Stimulated activated naive CD8-positive, alpha-beta T cell treated with anti-CD3 and anti-CD28 coated beads, Interleukin-15, Interleukin-2, amounts not matched to agents 100 ng/mL and 50 ng/mL, for 24 hours (primary cell): ENCODE data around the gene WDR73.
"Not testable (repeated sequence)": the region's sequence is repeated elsewhere in the genome, so short reads cannot be mapped to it uniquely, and the experiment has no call there.

Experiments used
- H3K27ac Mint-ChIP-seq: one replicate; pipeline ENCODE4 v1.8.0; 2021; ENCODE audit warnings: mild to moderate bottlenecking, mixed read lengths
- H3K27me3 Mint-ChIP-seq: one replicate; pipeline ENCODE4 v1.8.0; 2021; ENCODE audit warnings: mixed read lengths
- H3K36me3 Mint-ChIP-seq: one replicate; pipeline ENCODE4 v1.8.0; 2021; ENCODE audit warnings: low read depth, mixed read lengths
- H3K4me1 Mint-ChIP-seq: one replicate; pipeline ENCODE4 v1.8.0; 2021; ENCODE audit warnings: low read depth, mixed read lengths
- H3K4me3 Mint-ChIP-seq: one replicate; pipeline ENCODE4 v1.8.0; 2021; ENCODE audit warnings: mild to moderate bottlenecking, mixed read lengths
- H3K9me3 Mint-ChIP-seq: one replicate; pipeline ENCODE4 v1.8.0; 2021; ENCODE audit warnings: mixed read lengths

WDR73 gene

DNA sequence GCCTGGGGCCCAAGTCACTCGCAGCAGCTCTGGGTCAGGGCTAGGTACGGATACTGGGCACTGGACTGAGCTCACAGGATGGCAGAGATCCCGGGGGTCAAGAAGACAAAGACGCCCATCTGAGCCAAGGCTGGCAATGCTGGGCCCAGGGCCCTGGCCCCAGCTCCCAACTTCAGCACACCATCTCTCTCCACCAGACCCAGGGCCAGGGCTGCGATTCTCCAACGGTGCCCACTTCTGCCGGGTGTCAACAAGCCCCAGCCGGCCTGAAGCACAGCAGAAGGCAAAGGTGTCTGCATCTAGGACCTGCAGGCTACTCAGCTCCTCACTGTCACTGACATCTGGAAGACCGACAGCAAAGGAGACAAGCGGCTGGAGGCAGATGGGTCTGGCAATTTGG, 8.6 kb downstream of the WDR73 start:
- no peaks in the 10 kb centered on the region for H3K27me3 Mint-ChIP-seq
- H3K36me3 Mint-ChIP-seq = peaks cover 67% of the 10 kb centered on the region
- H3K4me1 Mint-ChIP-seq = peaks cover 16% of the 10 kb centered on the region

DNA sequence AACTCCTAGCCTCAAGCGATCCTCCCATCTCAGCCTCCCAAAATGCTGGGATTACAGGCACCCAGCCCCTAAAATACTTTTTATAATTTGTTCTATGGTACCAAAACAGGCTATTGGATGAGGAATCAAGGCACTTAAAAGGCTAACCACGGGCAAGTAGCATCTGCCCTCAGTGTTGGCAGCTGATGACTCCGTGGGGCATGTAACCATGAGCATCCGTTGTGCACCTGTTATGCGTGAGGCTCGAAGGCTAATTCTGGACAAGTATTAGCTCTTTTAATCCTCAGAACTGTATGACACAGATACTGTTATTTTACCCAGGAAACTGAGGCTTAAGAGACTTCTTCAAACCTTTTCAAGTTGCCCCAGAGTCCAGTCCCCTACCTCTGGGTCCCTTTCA, 10.2 kb downstream of the WDR73 start:
- Mint-ChIP-seq H3K4me1 (peaks cover 16% of the 10 kb centered on the region), H3K36me3 (peaks cover 73% of the 10 kb centered on the region), H3K4me3 (no peak overlapping the region), H3K27ac (no peak overlapping the region), H3K9me3 (no peaks in the 10 kb centered on the region), H3K27me3 (no peaks in the 10 kb centered on the region)

More for the DNA sequence above, 8.6 kb downstream of the WDR73 start:
- Mint-ChIP-seq H3K27ac (no peak overlapping the region), H3K9me3 (no peaks in the 10 kb centered on the region), H3K4me3 (no peak overlapping the region)

DNA sequence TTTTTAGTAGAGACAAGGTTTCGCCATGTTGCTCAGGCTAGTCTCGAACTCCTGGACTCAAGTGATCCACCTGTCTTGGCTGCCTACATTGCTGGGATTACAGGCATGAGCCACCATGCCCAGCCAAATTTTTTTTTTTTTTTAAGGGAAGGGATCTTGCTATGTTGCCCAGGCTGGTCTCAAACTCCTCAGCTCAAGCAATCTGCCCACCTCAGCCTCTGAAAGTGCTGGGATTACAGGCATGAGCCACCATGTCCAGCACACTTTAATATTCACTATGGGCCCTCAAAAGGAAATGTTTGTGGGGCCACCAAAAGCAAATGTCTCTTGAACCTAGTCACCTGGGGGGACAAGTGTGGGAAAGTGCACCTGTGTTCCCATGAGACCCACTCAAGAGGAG, 11.4 kb downstream of the WDR73 start:
- not testable (repeated sequence) for H3K9me3 Mint-ChIP-seq, H3K4me3 Mint-ChIP-seq, H3K27me3 Mint-ChIP-seq, H3K27ac Mint-ChIP-seq
- Mint-ChIP-seq H3K36me3 (peaks cover 72% of the 10 kb centered on the region), H3K4me1 (peaks cover 14% of the 10 kb centered on the region)

DNA sequence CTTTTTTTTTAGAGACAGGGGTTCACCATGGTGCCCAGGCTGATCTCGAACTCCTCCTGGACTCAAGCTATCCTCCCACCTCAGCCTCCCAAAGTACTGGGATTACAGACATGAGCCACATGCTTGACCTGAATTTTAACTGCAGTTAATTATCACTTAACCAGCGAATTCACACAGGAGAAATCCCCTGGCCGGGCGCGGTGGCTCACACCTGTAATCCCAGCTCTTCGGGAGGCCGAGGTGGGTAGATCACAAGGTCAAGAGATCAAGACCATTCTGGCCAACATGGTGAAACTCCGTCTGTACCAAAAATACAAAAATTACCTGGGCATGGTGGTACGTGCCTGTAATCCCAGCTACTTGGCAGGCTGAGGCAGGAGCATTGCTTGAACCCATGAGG, 12.2 kb downstream of the WDR73 start:
- peaks cover 68% of the 10 kb centered on the region for H3K36me3 Mint-ChIP-seq

DNA sequence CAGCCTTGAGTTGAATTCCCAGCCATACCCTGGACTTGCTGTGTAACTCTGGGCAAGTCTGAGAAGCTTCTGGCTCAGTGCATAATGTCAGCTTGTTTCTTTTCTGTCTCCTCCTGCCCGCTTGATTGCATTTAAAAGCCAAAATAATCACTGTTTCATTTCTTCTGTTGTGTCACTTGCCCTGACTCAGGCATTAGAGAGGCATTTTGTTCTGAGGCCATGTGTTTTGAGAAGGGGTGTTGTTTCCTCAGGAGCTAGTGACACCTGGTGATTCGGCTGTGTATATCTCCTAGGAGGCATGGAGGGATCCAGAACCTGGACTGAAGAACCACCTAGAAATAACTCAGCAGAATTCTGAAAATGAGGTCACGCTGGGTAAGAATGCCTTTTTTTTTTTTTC, 16.0 kb downstream of the WDR73 start:
- no peaks in the 10 kb centered on the region for H3K9me3 Mint-ChIP-seq
- peak overlapping the region; percentile 4 for H3K27ac Mint-ChIP-seq
- H3K27me3 Mint-ChIP-seq = no peaks in the 10 kb centered on the region
- peaks cover 36% of the 10 kb centered on the region for H3K4me1 Mint-ChIP-seq
- no peak overlapping the region for H3K4me3 Mint-ChIP-seq
- peaks cover 57% of the 10 kb centered on the region for H3K36me3 Mint-ChIP-seq

More for the DNA sequence above, 12.2 kb downstream of the WDR73 start:
- not testable (repeated sequence) for H3K27ac Mint-ChIP-seq, H3K4me3 Mint-ChIP-seq, H3K27me3 Mint-ChIP-seq, H3K9me3 Mint-ChIP-seq
- H3K4me1 Mint-ChIP-seq = peaks cover 13% of the 10 kb centered on the region

DNA sequence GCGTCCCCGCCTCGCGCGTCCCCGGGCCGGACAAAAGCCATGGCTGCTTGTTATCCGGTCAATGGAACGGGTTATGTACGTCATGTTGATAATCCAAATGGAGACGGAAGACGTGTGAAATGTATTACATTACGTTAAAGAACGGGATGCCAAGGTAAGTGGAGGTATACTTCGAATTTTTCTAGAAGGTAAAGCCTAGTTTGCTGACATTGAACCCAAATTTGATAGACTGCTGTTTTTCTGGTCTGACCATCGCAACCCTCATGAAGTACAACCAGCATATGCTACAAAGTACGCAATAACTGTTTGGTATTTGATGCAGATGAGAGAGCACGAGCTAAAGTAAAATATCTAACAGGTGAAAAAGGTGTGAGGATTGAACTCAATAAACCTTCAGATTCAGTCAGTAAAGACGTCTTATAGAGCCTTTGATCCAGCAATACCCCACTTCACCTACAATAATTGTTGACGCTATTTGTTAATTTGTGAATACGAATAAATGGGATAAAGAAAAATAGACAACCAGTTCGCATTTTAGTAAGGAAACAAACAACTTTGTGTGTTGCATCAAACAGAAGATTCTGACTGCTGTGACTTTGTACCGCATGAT, 19.8 kb downstream of the WDR73 start:
- H3K9me3 Mint-ChIP-seq = no peaks in the 10 kb centered on the region
- H3K4me1 Mint-ChIP-seq = peaks cover 49% of the 10 kb centered on the region
- H3K27me3 Mint-ChIP-seq = no peaks in the 10 kb centered on the region
- peak overlapping the region; percentile 61 for H3K27ac Mint-ChIP-seq
- peak overlapping the region; percentile 96 for H3K4me3 Mint-ChIP-seq
- peaks cover 32% of the 10 kb centered on the region for H3K36me3 Mint-ChIP-seq

DNA sequence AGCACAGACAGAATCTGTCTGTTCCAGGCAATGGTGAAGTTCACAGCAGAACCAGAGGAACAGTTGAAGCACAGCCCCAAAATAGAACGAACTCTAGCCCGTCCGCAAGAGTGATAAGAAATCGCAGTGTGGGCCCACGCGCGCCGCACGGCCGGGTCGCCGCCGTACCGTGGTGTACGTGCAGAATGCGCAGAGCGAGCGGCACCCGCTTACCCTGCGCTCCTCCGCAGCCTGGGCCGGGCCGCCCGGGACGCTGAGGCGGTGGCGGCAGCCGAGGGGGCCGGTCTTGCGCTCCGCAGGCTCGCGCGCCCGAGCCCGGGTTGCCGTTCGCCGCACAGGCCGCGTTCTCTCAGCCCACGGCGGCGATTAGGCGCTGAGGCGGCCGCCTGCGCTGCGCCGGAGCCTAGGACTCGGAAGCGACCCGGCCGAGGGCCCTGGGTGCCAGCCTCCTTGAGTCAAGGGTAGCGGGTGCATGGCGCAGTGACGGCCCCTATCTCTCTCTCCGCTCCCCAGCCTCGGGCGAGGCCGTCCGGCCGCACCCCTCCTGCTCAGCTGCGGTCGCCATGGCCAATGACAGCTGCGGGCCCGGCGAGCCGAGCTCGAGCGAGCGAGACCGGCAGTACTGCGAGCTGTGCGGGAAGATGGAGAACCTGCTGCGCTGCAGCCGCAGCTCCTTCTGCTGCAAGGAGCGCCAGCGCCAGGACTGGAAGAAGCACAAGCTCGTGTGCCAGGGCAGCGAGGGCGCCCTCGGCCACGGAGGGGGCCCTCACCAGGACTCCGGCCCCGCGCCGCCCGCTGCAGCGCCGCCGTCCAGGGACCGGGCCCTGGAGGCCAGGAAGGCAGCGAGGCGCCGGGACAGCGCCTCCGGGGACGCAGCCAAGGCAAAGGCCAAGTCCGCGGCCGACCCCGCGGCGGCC, 20.5 kb downstream of the WDR73 start:
- peak overlapping the region; percentile 96 for H3K4me3 Mint-ChIP-seq
- peak overlapping the region; percentile 91 for H3K27ac Mint-ChIP-seq
- peaks cover 27% of the 10 kb centered on the region for H3K36me3 Mint-ChIP-seq
- peaks cover 49% of the 10 kb centered on the region for H3K4me1 Mint-ChIP-seq
- no peaks in the 10 kb centered on the region for H3K9me3 Mint-ChIP-seq
- H3K27me3 Mint-ChIP-seq = no peaks in the 10 kb centered on the region

DNA sequence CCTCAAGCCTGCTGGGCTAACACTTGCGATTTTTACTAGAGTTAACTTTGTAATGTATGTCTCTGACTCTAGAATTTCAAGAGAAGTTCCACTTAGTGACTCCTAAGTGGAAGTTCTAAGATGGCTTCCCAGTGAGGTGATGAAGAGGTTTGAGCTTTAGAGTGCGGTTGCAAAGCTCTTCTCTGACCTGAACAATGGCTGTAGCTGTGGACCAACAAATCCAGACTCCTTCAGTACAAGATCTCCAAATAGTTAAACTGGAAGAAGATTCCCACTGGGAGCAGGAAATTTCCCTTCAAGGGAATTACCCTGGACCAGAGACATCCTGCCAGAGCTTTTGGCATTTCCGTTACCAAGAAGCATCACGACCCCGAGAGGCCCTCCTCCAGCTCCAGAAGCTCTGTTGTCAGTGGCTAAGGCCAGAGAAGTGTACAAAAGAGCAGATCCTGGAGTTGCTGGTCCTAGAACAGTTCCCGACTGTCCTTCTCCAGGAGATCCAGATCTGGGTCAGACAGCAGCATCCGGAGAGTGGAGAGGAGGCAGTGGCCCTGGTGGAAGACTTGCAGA, 22.3 kb downstream of the WDR73 start:
- peak overlapping the region; percentile 96 for H3K4me3 Mint-ChIP-seq
- H3K36me3 Mint-ChIP-seq = peaks cover 16% of the 10 kb centered on the region
- H3K9me3 Mint-ChIP-seq = no peaks in the 10 kb centered on the region
- H3K4me1 Mint-ChIP-seq = peaks cover 43% of the 10 kb centered on the region
- H3K27ac Mint-ChIP-seq = peak overlapping the region; percentile 91
- no peaks in the 10 kb centered on the region for H3K27me3 Mint-ChIP-seq

DNA sequence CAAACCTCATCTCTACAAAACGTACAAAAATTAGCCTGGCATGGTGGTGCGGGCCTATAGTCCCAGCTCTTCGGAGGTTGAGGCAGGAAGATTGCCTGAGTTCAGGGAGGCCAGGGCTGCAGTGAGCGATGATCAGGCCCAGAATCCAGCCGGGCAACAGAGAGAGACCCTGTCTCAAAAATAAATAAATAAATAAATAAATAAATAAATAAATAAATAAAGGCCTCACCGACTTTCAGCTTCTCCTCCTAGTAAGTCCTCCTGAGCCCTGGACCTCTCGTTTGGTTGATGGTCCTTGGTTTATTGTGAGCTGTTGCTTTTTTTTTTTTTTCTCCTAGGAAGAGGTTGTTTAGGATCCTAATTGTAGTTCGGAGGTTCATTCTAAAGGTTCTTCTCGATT, 25.1 kb downstream of the WDR73 start:
- Mint-ChIP-seq H3K27me3 (no peaks in the 10 kb centered on the region), H3K36me3 (peaks cover 5% of the 10 kb centered on the region), H3K4me3 (no peak overlapping the region), H3K27ac (no peak overlapping the region), H3K4me1 (peaks cover 22% of the 10 kb centered on the region), H3K9me3 (no peaks in the 10 kb centered on the region)

DNA sequence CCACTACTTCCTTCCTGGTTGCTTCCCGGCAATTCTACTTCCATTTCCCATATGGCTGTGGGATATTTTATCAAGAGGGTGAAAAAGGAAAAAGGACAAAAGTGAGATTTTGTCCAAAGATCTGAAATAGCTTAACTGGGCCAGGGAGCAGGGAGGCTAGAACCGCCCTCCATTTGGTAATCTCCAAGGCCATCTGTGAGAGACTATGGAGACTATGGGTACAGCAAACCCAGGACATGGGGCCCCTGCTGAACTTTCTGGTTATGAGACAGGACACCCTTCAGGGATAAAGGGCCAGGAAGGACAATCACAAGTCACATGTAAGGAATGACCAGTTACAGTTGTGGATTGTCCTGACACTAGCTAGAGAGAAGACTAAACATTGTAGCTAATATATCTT, 29.0 kb downstream of the WDR73 start:
- H3K4me1 Mint-ChIP-seq = peaks cover under 1% of the 10 kb centered on the region
- H3K27ac Mint-ChIP-seq = no peak overlapping the region
- H3K4me3 Mint-ChIP-seq = no peak overlapping the region
- peaks cover 37% of the 10 kb centered on the region for H3K36me3 Mint-ChIP-seq
- H3K27me3 Mint-ChIP-seq = no peaks in the 10 kb centered on the region
- peaks cover 21% of the 10 kb centered on the region for H3K9me3 Mint-ChIP-seq

DNA sequence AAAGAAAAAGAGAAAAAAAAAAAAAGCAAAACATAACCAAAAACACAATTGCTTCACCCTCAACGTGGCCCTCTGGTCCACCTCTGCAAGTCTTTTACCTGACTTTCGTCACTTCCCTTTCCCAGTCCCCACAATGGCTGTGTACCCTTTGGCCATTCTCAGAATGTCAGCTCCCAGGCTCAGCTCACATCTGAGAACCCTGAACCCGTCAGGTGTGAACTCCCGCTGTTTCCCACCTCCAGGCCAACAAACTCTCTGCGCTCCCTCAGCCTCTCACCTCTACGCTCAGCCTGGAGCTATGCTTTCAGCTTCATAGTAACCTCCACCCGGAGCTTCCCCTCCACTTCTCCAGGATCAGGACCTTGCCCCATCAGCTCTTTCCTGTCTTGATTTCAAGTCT, 29.7 kb downstream of the WDR73 start:
- Mint-ChIP-seq H3K27me3 (no peaks in the 10 kb centered on the region), H3K9me3 (peaks cover 25% of the 10 kb centered on the region), H3K36me3 (peaks cover 44% of the 10 kb centered on the region), H3K27ac (no peak overlapping the region), H3K4me1 (no peaks in the 10 kb centered on the region), H3K4me3 (no peak overlapping the region)

DNA sequence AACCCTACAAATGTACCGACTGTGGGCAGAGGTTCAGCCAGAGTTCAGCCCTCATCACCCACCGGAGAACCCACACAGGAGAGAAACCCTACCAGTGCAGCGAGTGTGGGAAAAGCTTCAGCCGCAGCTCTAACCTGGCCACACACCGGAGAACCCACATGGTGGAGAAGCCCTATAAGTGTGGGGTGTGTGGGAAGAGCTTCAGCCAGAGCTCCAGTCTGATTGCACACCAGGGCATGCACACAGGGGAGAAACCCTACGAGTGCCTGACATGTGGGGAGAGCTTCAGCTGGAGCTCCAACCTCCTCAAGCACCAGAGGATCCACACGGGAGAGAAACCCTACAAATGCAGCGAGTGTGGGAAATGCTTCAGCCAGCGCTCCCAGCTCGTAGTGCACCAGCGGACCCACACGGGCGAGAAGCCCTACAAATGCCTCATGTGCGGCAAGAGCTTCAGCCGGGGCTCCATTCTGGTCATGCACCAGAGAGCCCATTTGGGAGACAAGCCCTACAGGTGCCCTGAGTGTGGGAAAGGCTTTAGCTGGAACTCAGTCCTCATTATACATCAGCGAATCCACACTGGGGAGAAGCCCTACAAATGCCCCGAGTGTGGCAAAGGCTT, 32.6 kb downstream of the WDR73 start:
- H3K9me3 Mint-ChIP-seq = peaks cover 27% of the 10 kb centered on the region
- peaks cover under 1% of the 10 kb centered on the region for H3K4me1 Mint-ChIP-seq
- no peaks in the 10 kb centered on the region for H3K27me3 Mint-ChIP-seq
- H3K4me3 Mint-ChIP-seq = no peak overlapping the region
- peaks cover 44% of the 10 kb centered on the region for H3K36me3 Mint-ChIP-seq
- no peak overlapping the region for H3K27ac Mint-ChIP-seq

DNA sequence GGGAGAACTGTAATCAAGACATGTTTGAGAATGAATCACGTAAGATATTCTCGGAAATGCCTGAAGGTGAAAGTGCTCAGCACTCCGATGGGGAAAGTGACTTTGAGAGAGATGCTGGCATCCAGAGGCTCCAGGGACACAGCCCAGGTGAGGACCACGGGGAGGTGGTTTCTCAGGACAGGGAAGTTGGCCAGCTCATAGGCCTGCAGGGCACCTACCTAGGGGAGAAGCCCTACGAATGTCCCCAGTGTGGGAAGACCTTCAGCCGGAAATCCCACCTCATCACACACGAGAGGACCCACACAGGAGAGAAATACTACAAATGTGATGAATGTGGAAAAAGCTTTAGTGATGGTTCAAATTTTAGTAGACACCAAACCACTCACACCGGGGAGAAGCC, 33.5 kb downstream of the WDR73 start:
- Mint-ChIP-seq H3K9me3 (peaks cover 27% of the 10 kb centered on the region), H3K27me3 (no peaks in the 10 kb centered on the region), H3K4me3 (no peak overlapping the region), H3K36me3 (peaks cover 46% of the 10 kb centered on the region), H3K27ac (no peak overlapping the region), H3K4me1 (peaks cover 3% of the 10 kb centered on the region)

DNA sequence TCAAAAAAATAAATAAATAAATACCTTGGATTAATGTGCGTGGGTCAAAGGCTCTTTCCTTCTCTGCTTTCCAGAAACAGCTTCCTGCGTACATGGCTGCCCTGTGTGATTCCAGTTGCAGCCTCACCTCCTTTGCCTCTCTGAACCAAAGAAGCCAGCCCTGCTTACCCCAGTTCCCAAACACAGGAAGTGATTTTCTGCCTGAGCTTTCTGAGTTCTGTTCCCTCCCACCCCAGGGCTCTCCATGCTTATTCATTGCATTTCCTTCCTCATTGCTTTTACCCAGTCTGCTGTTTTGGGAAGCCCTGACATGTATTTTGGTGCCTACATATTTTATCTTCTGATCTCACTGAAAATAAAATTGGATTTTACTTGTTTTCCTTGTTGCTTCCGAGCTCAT, 37.8 kb downstream of the WDR73 start:
- H3K36me3 Mint-ChIP-seq = peaks cover 23% of the 10 kb centered on the region
- peaks cover 3% of the 10 kb centered on the region for H3K4me1 Mint-ChIP-seq
- peaks cover 16% of the 10 kb centered on the region for H3K9me3 Mint-ChIP-seq
- H3K4me3 Mint-ChIP-seq = no peak overlapping the region
- H3K27ac Mint-ChIP-seq = no peak overlapping the region
- no peaks in the 10 kb centered on the region for H3K27me3 Mint-ChIP-seq

DNA sequence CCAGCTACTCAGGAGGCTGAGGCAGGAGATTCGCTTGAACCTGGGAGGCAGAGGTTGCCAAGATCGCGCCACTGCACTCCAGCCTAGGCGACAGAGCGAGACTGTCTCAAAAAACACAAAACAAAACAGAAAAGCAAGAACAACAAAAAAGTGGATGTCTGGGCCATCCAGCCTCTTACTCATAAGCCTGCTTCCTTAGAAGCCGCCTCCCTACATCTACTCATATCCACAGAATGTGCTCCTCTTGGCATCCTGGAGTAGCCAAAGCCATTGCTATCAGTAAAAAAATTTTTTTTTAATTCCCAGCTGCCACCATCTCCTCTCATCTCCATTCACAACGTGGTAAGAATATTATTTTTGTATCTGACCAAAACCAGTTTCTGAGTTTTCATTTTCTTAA, 42.5 kb downstream of the WDR73 start:
- H3K27ac Mint-ChIP-seq = no peak overlapping the region
- H3K4me1 Mint-ChIP-seq = peaks cover 3% of the 10 kb centered on the region
- H3K36me3 Mint-ChIP-seq = peaks cover 26% of the 10 kb centered on the region
- H3K27me3 Mint-ChIP-seq = no peaks in the 10 kb centered on the region
- H3K9me3 Mint-ChIP-seq = no peaks in the 10 kb centered on the region
- H3K4me3 Mint-ChIP-seq = no peak overlapping the region
